ENCODE results near the gene LIN37.

DNA sequence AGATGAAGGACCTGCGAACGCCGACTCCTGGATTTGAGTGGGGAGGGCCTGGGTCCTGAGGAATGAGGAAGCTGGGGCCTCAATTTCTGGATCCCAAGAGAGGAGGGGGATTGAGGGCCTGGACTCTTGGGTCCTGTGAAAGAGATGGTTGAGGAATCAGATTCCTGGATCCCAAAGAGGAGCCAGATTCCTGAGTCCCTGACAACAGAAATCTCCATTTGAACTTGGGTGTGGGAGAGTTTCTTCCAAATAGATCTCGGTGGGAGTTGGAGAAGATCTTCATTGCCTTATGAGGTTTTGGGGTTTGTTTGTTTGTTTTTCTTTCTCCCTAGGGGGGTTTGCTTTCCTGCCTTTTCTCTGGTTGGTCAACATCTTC, 2.3 kb upstream of the LIN37 start:
- TF ChIP-seq YY1 (IDR thresholded peaks at IDR 0.05) (no peak), HNF4G (IDR thresholded peaks at IDR 0.05) (no peak), TAF1 (conservative IDR thresholded peaks at IDR 0.05) (no peak), FOXA1 (IDR thresholded peaks at IDR 0.05) (no peak), RAD21 (IDR thresholded peaks at IDR 0.05) (no peak), GABPA (IDR thresholded peaks at IDR 0.05 in 1 of 2, conservative IDR thresholded peaks at IDR 0.05 in 1 of 2) (no peak), MAX (IDR thresholded peaks at IDR 0.05) (no peak), ATF3 (IDR thresholded peaks at IDR 0.05) (no peak), RXRA (IDR thresholded peaks at IDR 0.05) (no peak), JUND (IDR thresholded peaks at IDR 0.05) (no peak), EGR1 (IDR thresholded peaks at IDR 0.05; ENCODE audit: low read depth in 2 of 2) (no peak)
- TF ChIP-seq, protein P1, sequence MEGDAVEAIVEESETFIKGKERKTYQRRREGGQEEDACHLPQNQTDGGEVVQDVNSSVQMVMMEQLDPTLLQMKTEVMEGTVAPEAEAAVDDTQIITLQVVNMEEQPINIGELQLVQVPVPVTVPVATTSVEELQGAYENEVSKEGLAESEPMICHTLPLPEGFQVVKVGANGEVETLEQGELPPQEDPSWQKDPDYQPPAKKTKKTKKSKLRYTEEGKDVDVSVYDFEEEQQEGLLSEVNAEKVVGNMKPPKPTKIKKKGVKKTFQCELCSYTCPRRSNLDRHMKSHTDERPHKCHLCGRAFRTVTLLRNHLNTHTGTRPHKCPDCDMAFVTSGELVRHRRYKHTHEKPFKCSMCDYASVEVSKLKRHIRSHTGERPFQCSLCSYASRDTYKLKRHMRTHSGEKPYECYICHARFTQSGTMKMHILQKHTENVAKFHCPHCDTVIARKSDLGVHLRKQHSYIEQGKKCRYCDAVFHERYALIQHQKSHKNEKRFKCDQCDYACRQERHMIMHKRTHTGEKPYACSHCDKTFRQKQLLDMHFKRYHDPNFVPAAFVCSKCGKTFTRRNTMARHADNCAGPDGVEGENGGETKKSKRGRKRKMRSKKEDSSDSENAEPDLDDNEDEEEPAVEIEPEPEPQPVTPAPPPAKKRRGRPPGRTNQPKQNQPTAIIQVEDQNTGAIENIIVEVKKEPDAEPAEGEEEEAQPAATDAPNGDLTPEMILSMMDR (IDR thresholded peaks at IDR 0.05; ENCODE audit: low read depth, low read length, missing input control), result no peak
- TF ChIP-seq, protein P2, sequence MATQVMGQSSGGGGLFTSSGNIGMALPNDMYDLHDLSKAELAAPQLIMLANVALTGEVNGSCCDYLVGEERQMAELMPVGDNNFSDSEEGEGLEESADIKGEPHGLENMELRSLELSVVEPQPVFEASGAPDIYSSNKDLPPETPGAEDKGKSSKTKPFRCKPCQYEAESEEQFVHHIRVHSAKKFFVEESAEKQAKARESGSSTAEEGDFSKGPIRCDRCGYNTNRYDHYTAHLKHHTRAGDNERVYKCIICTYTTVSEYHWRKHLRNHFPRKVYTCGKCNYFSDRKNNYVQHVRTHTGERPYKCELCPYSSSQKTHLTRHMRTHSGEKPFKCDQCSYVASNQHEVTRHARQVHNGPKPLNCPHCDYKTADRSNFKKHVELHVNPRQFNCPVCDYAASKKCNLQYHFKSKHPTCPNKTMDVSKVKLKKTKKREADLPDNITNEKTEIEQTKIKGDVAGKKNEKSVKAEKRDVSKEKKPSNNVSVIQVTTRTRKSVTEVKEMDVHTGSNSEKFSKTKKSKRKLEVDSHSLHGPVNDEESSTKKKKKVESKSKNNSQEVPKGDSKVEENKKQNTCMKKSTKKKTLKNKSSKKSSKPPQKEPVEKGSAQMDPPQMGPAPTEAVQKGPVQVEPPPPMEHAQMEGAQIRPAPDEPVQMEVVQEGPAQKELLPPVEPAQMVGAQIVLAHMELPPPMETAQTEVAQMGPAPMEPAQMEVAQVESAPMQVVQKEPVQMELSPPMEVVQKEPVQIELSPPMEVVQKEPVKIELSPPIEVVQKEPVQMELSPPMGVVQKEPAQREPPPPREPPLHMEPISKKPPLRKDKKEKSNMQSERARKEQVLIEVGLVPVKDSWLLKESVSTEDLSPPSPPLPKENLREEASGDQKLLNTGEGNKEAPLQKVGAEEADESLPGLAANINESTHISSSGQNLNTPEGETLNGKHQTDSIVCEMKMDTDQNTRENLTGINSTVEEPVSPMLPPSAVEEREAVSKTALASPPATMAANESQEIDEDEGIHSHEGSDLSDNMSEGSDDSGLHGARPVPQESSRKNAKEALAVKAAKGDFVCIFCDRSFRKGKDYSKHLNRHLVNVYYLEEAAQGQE (IDR thresholded peaks at IDR 0.05), result no peak
- TF ChIP-seq, protein P3, sequence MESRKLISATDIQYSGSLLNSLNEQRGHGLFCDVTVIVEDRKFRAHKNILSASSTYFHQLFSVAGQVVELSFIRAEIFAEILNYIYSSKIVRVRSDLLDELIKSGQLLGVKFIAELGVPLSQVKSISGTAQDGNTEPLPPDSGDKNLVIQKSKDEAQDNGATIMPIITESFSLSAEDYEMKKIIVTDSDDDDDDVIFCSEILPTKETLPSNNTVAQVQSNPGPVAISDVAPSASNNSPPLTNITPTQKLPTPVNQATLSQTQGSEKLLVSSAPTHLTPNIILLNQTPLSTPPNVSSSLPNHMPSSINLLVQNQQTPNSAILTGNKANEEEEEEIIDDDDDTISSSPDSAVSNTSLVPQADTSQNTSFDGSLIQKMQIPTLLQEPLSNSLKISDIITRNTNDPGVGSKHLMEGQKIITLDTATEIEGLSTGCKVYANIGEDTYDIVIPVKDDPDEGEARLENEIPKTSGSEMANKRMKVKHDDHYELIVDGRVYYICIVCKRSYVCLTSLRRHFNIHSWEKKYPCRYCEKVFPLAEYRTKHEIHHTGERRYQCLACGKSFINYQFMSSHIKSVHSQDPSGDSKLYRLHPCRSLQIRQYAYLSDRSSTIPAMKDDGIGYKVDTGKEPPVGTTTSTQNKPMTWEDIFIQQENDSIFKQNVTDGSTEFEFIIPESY (IDR thresholded peaks at IDR 0.05), result no peak

Data from liver (tissue), 3 donors.